Activated CD8-positive, alpha-beta T cell treated with anti-CD3 and anti-CD28 coated beads, Interleukin-2, amount 10 ng/mL, durations not matched to agents 7 days and 5 days (primary cell): ENCODE results near the gene ZNF544. TPM values are rescaled to one million over a fixed set of nuclear protein-coding genes. Genes with fewer than 3 reads are reported as not detected.

Experiments used
- ATAC-seq: fragments of 150-1000 bp; cut with Tn5 transposase; one replicate; pipeline ENCODE4 v1.10.0; 2021; ENCODE audit warnings: moderate library complexity
- CTCF ChIA-PET: fragments of 350-600 bp; sonication (Branson Sonifier 250); formaldehyde crosslinking; loops from one replicate; lab custom pipeline; 2021; ENCODE audit warnings: antibody characterized with exemption; lab: Charles Lee
- POLR2A ChIA-PET: fragments of 350-600 bp; sonication (Branson Sonifier 250); formaldehyde crosslinking; loops from one replicate; lab custom pipeline; 2021; ENCODE audit warnings: antibody characterized with exemption; lab: Charles Lee
- DNase-seq: peaks from one replicate; pipeline ENCODE4 v3.0.0-alpha.2; 2020
- H3K27ac Mint-ChIP-seq: one replicate; pipeline ENCODE4 v1.8.0; 2021; ENCODE audit warnings: mild to moderate bottlenecking, mixed read lengths
- H3K27me3 Mint-ChIP-seq: one replicate; pipeline ENCODE4 v1.8.0; 2021; ENCODE audit warnings: low read depth, mixed read lengths
- H3K36me3 Mint-ChIP-seq: one replicate; pipeline ENCODE4 v1.8.0; 2021; ENCODE audit warnings: low read depth, mixed read lengths
- H3K4me1 Mint-ChIP-seq: one replicate; pipeline ENCODE4 v1.8.0; 2021; ENCODE audit warnings: low read depth, mixed read lengths
- H3K4me3 Mint-ChIP-seq: one replicate; pipeline ENCODE4 v1.8.0; 2021; ENCODE audit warnings: mild to moderate bottlenecking, mixed read lengths
- H3K9me3 Mint-ChIP-seq: one replicate; pipeline ENCODE4 v1.8.0; 2022; ENCODE audit warnings: mixed read lengths; ENCODE audit not compliant: insufficient read depth
- total RNA-seq, 2 experiments: library from RNA; stranded (reverse); gene quantifications; one replicate each; pipeline ENCODE4 v1.2.3, GENCODE V29; 2021

The ZNF544 gene
- total RNA-seq, result 10 to 100 TPM; 48.1 to 56.2 TPM

DNA sequence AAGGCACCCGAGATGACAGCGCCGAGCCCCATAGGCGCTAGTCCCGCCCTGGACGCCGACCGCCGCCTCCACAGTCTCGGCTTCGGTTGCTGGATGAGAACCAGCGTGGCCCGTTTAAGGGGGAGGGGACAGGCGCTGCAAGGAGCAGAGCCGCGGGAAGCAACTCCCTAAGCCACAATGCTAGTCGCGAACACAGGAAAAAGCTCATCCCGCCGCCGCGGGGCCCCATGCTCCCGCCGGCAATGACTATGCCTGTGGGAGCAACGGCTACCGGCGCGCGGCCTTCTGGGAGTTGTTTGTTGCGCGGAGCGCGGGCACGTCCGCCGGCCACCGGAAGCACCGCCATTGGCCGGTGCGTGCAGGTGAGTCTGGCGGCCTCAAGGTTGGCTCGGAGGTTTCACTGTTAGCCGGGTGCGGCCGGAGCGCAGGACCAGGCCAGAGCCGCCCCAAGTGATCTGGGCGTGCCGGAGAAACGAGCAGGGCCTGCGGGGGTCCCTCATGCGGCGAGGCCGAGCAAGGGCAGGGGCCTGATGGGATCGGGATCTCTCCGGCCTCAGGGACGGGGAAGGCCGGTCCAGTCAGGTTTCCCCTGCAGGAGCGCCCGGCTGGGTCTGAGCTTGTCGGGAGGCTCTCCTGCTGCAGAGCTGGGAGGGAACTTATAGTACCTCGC, at the start of gene ZNF544:
TSS of gene ZNF544 (plus strand) at position 330 of the 670 bp plus-strand sequence. CDS start 15,110 bp downstream, outside the sequence.
- CTCF ChIA-PET, result interaction anchor here (1.2 to 2.3 kb wide), 3 partner anchors 50 to 98 kb away, joined by 3 to 6 read pairs (median 3); partner anchors contain the start of genes ZNF8 and ZSCAN22
- peak; percentile 82 for ATAC-seq
- peaks cover 30% of the 10 kb centered on the region for H3K4me1 Mint-ChIP-seq
- peaks cover 34% of the 10 kb centered on the region for H3K9me3 Mint-ChIP-seq
- DNase-seq, result peak; percentile 72
- no peaks in the 10 kb centered on the region for H3K27me3 Mint-ChIP-seq
- POLR2A ChIA-PET, result interaction anchor here (0.8 to 1.2 kb wide), 4 partner anchors 12 to 625 kb away, joined by 3 read pairs; partner anchors contain the start of gene ZNF274
- peaks cover 56% of the 10 kb centered on the region for H3K36me3 Mint-ChIP-seq
- H3K27ac Mint-ChIP-seq, result peak within 1 kb of the TSS; percentile 94
- peak within 1 kb of the TSS; percentile 95 for H3K4me3 Mint-ChIP-seq

DNA sequence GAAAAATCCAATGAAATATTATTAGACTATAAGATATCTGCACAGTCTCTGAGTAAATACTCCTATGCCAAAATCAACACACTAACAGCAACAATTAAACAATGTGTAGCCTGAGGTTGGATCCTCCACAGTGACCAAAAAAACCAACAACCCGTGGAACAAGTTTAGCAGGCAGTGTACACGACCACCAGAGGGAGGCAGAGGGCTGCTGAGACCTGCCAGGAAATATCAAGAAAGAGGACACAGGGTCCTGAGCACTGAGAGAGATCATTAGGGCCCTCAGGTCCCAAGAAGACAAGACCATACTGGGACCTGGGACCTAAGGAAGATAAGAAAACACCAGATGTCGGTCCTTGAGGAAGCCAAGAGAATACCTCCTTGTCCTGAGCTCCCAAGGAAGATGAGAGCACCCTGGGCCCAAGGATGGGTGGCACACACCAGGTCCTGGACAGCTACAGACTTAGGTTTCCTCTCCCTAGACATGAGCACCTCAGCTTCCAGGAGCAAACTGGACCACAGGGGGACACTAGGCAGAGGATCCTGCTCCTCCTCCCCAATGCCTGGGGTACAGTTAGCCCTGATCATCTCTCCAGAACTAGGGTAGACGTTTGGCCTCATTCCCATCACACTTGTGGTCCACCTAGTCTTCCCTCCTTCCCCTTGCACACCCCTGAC, 46.7 kb upstream of the ZNF544 start:
- CTCF ChIA-PET, result interaction anchor here (1.0 to 1.7 kb wide), 4 partner anchors 121 to 332 kb away, joined by 3 to 4 read pairs (median 3); no protein-coding TSS in a partner anchor
- peak; percentile 9 for ATAC-seq
- no peaks in the 10 kb centered on the region for H3K27me3 Mint-ChIP-seq
- peaks cover 18% of the 10 kb centered on the region for H3K4me1 Mint-ChIP-seq
- H3K9me3 Mint-ChIP-seq, result peaks cover 37% of the 10 kb centered on the region
- DNase-seq, result peak; percentile 79
- peaks cover 59% of the 10 kb centered on the region for H3K36me3 Mint-ChIP-seq
- peak overlapping the region; percentile 100 for H3K27ac Mint-ChIP-seq
- POLR2A ChIA-PET, result interaction anchor here (1.8 to 2.1 kb wide), 2 partner anchors 165 to 294 kb away, joined by 5 to 8 read pairs; partner anchors contain the start of gene ZNF446
- peak overlapping the region; percentile 91 for H3K4me3 Mint-ChIP-seq

- POLR2A ChIA-PET, result interaction anchor here (0.7 to 2.3 kb wide), 8 partner anchors 33 to 293 kb away, joined by 3 to 11 read pairs (median 4); partner anchors contain the start of genes ZNF446, ZNF544, ZNF606 and ZNF8
- Mint-ChIP-seq H3K9me3 (peaks cover 32% of the 10 kb centered on the region), H3K27me3 (no peaks in the 10 kb centered on the region), H3K36me3 (peaks cover 64% of the 10 kb centered on the region), H3K4me1 (peaks cover 18% of the 10 kb centered on the region), H3K4me3 (peak overlapping the region; percentile 91), H3K27ac (peak overlapping the region; percentile 100)
- ATAC-seq, result no peak
- CTCF ChIA-PET, result interaction anchor here (0.8 to 1.7 kb wide), 5 partner anchors 121 to 337 kb away, joined by 3 to 4 read pairs (median 3); partner anchors contain the start of gene ZBTB45
- peak; percentile 94 for DNase-seq
These were observed 46.1 kb upstream of the ZNF544 start for GRCh38 chr19:58182577-58182988.

DNA sequence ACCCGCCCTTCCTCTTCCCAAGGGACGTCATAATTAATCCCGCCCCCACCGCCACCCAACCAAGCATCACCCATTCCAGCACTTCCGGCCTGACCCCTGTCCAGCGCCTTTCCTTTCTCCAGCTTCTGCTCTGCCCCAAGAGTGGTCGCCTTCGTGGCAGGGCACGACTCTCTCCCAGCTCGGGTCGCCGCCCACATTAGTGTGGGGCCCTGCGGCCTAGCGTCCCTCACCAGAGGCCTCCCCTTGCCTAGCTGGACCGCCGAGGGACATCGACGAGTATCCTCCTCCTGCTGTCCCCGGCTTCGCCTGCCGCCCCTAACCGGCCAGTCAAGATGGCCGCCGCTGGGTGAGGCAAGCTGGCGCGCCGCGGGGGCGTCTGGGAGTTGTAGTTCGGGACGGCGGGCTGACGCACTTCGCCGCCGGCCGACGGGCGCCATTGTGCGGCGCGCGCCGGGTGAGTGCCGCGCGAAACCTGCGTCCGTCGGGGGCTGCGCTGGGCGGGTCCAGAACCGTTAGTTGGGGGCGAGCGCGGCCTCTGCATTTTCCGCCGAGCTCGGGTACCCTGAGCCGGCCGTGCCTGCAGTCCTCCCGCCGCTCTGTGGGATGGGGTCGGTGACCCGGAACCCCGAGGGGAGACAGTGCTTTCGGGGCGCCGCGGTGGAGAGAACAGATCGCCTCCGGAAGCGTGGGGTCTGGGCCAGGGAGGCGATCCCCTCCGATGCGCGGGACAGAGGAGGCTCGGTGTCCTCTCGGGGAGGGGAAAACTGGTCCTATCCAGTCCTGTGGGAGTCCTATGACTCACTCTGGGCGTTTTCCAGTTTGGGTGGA, 45.5 kb upstream of the ZNF544 start, which contains the start of gene ZNF274:
TSS of gene ZNF274 (plus strand) at position 73 of the 828 bp plus-strand sequence. CDS start 905 bp downstream, outside the sequence.
- H3K4me3 Mint-ChIP-seq, result peak within 1 kb of the TSS; percentile 91
- no peaks in the 10 kb centered on the region for H3K27me3 Mint-ChIP-seq
- H3K36me3 Mint-ChIP-seq, result peaks cover 66% of the 10 kb centered on the region
- ChIA-PET CTCF (interaction anchor here (0.8 to 1.3 kb wide), 3 partner anchors 120 to 337 kb away, joined by 3 to 4 read pairs (median 3); partner anchors contain the start of gene ZBTB45), POLR2A (interaction anchor here (0.6 to 2.3 kb wide), 12 partner anchors 21 to 337 kb away, joined by 3 to 11 read pairs (median 4); partner anchors contain the start of genes ZBTB45, ZNF446, ZNF544 and ZNF606)
- H3K27ac Mint-ChIP-seq, result peak within 1 kb of the TSS; percentile 100
- peaks cover 18% of the 10 kb centered on the region for H3K4me1 Mint-ChIP-seq
- H3K9me3 Mint-ChIP-seq, result peaks cover 32% of the 10 kb centered on the region
- DNase-seq (peak; percentile 95), ATAC-seq (peak; percentile 92)

- Mint-ChIP-seq H3K9me3 (peaks cover 33% of the 10 kb centered on the region), H3K27me3 (no peaks in the 10 kb centered on the region), H3K4me3 (peak overlapping the region; percentile 91), H3K36me3 (peaks cover 70% of the 10 kb centered on the region), H3K27ac (peak overlapping the region; percentile 100), H3K4me1 (peaks cover 18% of the 10 kb centered on the region)
- ChIA-PET POLR2A (interaction anchor here (0.6 to 2.3 kb wide), 12 partner anchors 21 to 336 kb away, joined by 3 to 11 read pairs (median 4); partner anchors contain the start of genes ZBTB45, ZNF446, ZNF544 and ZNF606), CTCF (no interaction called here)
- no peak for DNase-seq
- ATAC-seq, result peak; percentile 4
These were observed 44.9 kb upstream of the ZNF544 start for GRCh38 chr19:58183817-58184215.

GRCh38 chr19:58196901-58197616, 31.7 kb upstream of the ZNF544 start:
- no peak for DNase-seq
- ChIA-PET CTCF (no interaction called here), POLR2A (no interaction called here)
- Mint-ChIP-seq H3K36me3 (peaks cover 90% of the 10 kb centered on the region), H3K4me3 (no peak overlapping the region), H3K9me3 (peaks cover 60% of the 10 kb centered on the region), H3K27me3 (no peaks in the 10 kb centered on the region), H3K4me1 (no peaks in the 10 kb centered on the region), H3K27ac (no peak overlapping the region)
- ATAC-seq, result no peak

GRCh38 chr19:58203814-58204475, 24.8 kb upstream of the ZNF544 start:
- Mint-ChIP-seq H3K36me3 (peaks cover 96% of the 10 kb centered on the region), H3K4me3 (no peak overlapping the region), H3K9me3 (peaks cover 71% of the 10 kb centered on the region), H3K4me1 (no peaks in the 10 kb centered on the region), H3K27me3 (no peaks in the 10 kb centered on the region), H3K27ac (no peak overlapping the region)
- POLR2A ChIA-PET, result interaction anchor here (1.7 kb wide), 1 partner anchor 20 kb away, joined by 6 read pairs; the partner anchor contains the start of gene ZNF274
- ATAC-seq (no peak), DNase-seq (no peak)
- CTCF ChIA-PET, result no interaction called here

- no peak for ATAC-seq
- H3K27ac Mint-ChIP-seq, result no peak overlapping the region
- no peaks in the 10 kb centered on the region for H3K4me1 Mint-ChIP-seq
- H3K9me3 Mint-ChIP-seq, result peaks cover 71% of the 10 kb centered on the region
- ChIA-PET CTCF (no interaction called here), POLR2A (interaction anchor here (1.7 kb wide), 1 partner anchor 21 kb away, joined by 6 read pairs; the partner anchor contains the start of gene ZNF274)
- H3K4me3 Mint-ChIP-seq, result no peak overlapping the region
- peaks cover 96% of the 10 kb centered on the region for H3K36me3 Mint-ChIP-seq
- DNase-seq, result no peak
- no peaks in the 10 kb centered on the region for H3K27me3 Mint-ChIP-seq
These were observed 24.1 kb upstream of the ZNF544 start for GRCh38 chr19:58204566-58204965.

GRCh38 chr19:58209577-58209976, 19.1 kb upstream of the ZNF544 start:
- ChIA-PET CTCF (no interaction called here), POLR2A (interaction anchor here (0.6 kb wide), 1 partner anchor 825 kb away, joined by 4 read pairs; no protein-coding TSS in a partner anchor)
- H3K9me3 Mint-ChIP-seq, result peaks cover 79% of the 10 kb centered on the region
- H3K36me3 Mint-ChIP-seq, result peaks cover 100% of the 10 kb centered on the region
- DNase-seq, result no peak
- H3K27me3 Mint-ChIP-seq, result no peaks in the 10 kb centered on the region
- H3K27ac Mint-ChIP-seq, result no peak overlapping the region
- ATAC-seq, result no peak
- H3K4me1 Mint-ChIP-seq, result no peaks in the 10 kb centered on the region
- no peak overlapping the region for H3K4me3 Mint-ChIP-seq
